ENCODE data around the gene AGPAT4. TPM values are rescaled to one million over a fixed set of nuclear protein-coding genes. Genes with fewer than 3 reads are reported as not detected.
"Not testable (repeated sequence)": the region's sequence is repeated elsewhere in the genome, so short reads cannot be mapped to it uniquely, and the experiment has no call there.

AGPAT4 gene
- total and polyA plus RNA-seq, 2 experiments from 2014 or later = 3.0 to 3.9 TPM

- no peak overlapping the region for H3K4me3 ChIP-seq
- H3K9me2 ChIP-seq (ENCODE audit: insufficient read depth) = no peaks in the 10 kb centered on the region
- H3K9me3 ChIP-seq (ENCODE audit: low read depth) = no peaks in the 10 kb centered on the region
- TF ChIP-seq EZH2 (IDR thresholded peaks at IDR 0.05; ENCODE audit: insufficient read depth, poor library complexity, severe bottlenecking) (no peak), EZH2phosphoT487 (IDR thresholded peaks at IDR 0.05; ENCODE audit: insufficient read depth, low read depth) (no peak)
- 94 to 98% methylated on average over 8 of the region's 8 CpGs for WGBS, 2 experiments (ENCODE audit: low coverage in 1 of 2, low lambda C conversion rate in 2 of 2, missing lambda C conversion rate in 2 of 2)
- in situ Hi-C loops (cut with MboI) = no loop called here
- H3K4me1 ChIP-seq (ENCODE audit: insufficient read depth) = peaks cover 21% of the 10 kb centered on the region
- H3K27me3 ChIP-seq (replicated peaks; ENCODE audit: insufficient read depth) = no peaks in the 10 kb centered on the region
- H3F3A ChIP-seq (ENCODE audit: insufficient read depth) = peaks cover 37% of the 10 kb centered on the region
- no peak overlapping the region for H3K27ac ChIP-seq
- H3K9ac ChIP-seq = no peak overlapping the region
- no peak overlapping the region for H3K4me2 ChIP-seq (ENCODE audit: unreplicated experiment)
- no peak overlapping the region for H2AFZ ChIP-seq
- no peak for DNase-seq
- peaks cover 24% of the 10 kb centered on the region for H3K79me2 ChIP-seq (ENCODE audit: insufficient read depth)
- H3K36me3 ChIP-seq (ENCODE audit: low read depth) = no peaks in the 10 kb centered on the region
- no peaks in the 10 kb centered on the region for H4K20me1 ChIP-seq (ENCODE audit: insufficient read depth)
Measured at GRCh38 chr6:161226009-161226964, 47.6 kb downstream of the AGPAT4 start.

- H3K9me3 ChIP-seq (ENCODE audit: low read depth) = no peaks in the 10 kb centered on the region
- H3F3A ChIP-seq (ENCODE audit: insufficient read depth) = peaks cover 36% of the 10 kb centered on the region
- H2AFZ ChIP-seq = no peak overlapping the region
- peaks cover 22% of the 10 kb centered on the region for H3K79me2 ChIP-seq (ENCODE audit: insufficient read depth)
- no peaks in the 10 kb centered on the region for H3K9me2 ChIP-seq (ENCODE audit: insufficient read depth)
- H3K36me3 ChIP-seq (ENCODE audit: low read depth) = no peaks in the 10 kb centered on the region
- in situ Hi-C loops (cut with MboI) = no loop called here
- peaks cover 21% of the 10 kb centered on the region for H3K4me1 ChIP-seq (ENCODE audit: insufficient read depth)
- no peaks in the 10 kb centered on the region for H3K27me3 ChIP-seq (replicated peaks; ENCODE audit: insufficient read depth)
- DNase-seq = no peak
- no peak overlapping the region for H3K4me2 ChIP-seq (ENCODE audit: unreplicated experiment)
- no peak overlapping the region for H3K4me3 ChIP-seq
- H4K20me1 ChIP-seq (ENCODE audit: insufficient read depth) = no peaks in the 10 kb centered on the region
- no peak overlapping the region for H3K9ac ChIP-seq
- TF ChIP-seq EZH2phosphoT487 (IDR thresholded peaks at IDR 0.05; ENCODE audit: insufficient read depth, low read depth) (no peak), EZH2 (IDR thresholded peaks at IDR 0.05; ENCODE audit: insufficient read depth, poor library complexity, severe bottlenecking) (no peak)
- WGBS, 2 experiments (ENCODE audit: low coverage in 1 of 2, low lambda C conversion rate in 2 of 2, missing lambda C conversion rate in 2 of 2) = 94 to 96% methylated on average over 8 of the region's 8 CpGs
- no peak overlapping the region for H3K27ac ChIP-seq
Measured at GRCh38 chr6:161225681-161226008, 48.2 kb downstream of the AGPAT4 start.

- H2AFZ ChIP-seq; H3K9me2 ChIP-seq (ENCODE audit: insufficient read depth); H3K4me3 ChIP-seq; H3K36me3 ChIP-seq (ENCODE audit: low read depth); H3K9ac ChIP-seq; H4K20me1 ChIP-seq (ENCODE audit: insufficient read depth); H3K4me2 ChIP-seq (ENCODE audit: unreplicated experiment); H3K27ac ChIP-seq; DNase-seq; H3K27me3 ChIP-seq (replicated peaks; ENCODE audit: insufficient read depth); in situ Hi-C loops (cut with MboI); H3K9me3 ChIP-seq (ENCODE audit: low read depth): not testable (repeated sequence)
- Histone ChIP-seq H3F3A (ENCODE audit: insufficient read depth) (peaks cover 30% of the 10 kb centered on the region), H3K4me1 (ENCODE audit: insufficient read depth) (peaks cover 21% of the 10 kb centered on the region), H3K79me2 (ENCODE audit: insufficient read depth) (peaks cover 22% of the 10 kb centered on the region)
- WGBS, 2 experiments (ENCODE audit: low coverage in 1 of 2, low lambda C conversion rate in 2 of 2, missing lambda C conversion rate in 2 of 2) = 94 to 98% methylated on average over 16 of the region's 16 CpGs
Measured at GRCh38 chr6:161224951-161225680, 48.7 kb downstream of the AGPAT4 start.

GRCh38 chr6:161223646-161224045, 50.2 kb downstream of the AGPAT4 start:
- 93% methylated on average over 3 of the region's 3 CpGs for WGBS, 2 experiments (ENCODE audit: low coverage in 1 of 2, low lambda C conversion rate in 2 of 2, missing lambda C conversion rate in 2 of 2)
- no peak overlapping the region for H3K4me3 ChIP-seq

More at GRCh38 chr6:161223646-161224045, 50.2 kb downstream of the AGPAT4 start:
- in situ Hi-C loops (cut with MboI) = no loop called here
- peaks cover 18% of the 10 kb centered on the region for H3F3A ChIP-seq (ENCODE audit: insufficient read depth)
- H4K20me1 ChIP-seq (ENCODE audit: insufficient read depth) = no peaks in the 10 kb centered on the region
- no peak overlapping the region for H3K9ac ChIP-seq
- no peak for TF ChIP-seq EZH2 (IDR thresholded peaks at IDR 0.05; ENCODE audit: insufficient read depth, poor library complexity, severe bottlenecking)
- TF ChIP-seq EZH2phosphoT487 (IDR thresholded peaks at IDR 0.05; ENCODE audit: insufficient read depth, low read depth) = no peak
- no peak overlapping the region for H3K27ac ChIP-seq
- no peak overlapping the region for H3K4me2 ChIP-seq (ENCODE audit: unreplicated experiment)
- H2AFZ ChIP-seq = no peak overlapping the region
- no peak for DNase-seq
- H3K9me2 ChIP-seq (ENCODE audit: insufficient read depth) = no peaks in the 10 kb centered on the region
- peaks cover 11% of the 10 kb centered on the region for H3K4me1 ChIP-seq (ENCODE audit: insufficient read depth)
- H3K36me3 ChIP-seq (ENCODE audit: low read depth) = no peaks in the 10 kb centered on the region
- no peaks in the 10 kb centered on the region for H3K27me3 ChIP-seq (replicated peaks; ENCODE audit: insufficient read depth)
- peaks cover 22% of the 10 kb centered on the region for H3K79me2 ChIP-seq (ENCODE audit: insufficient read depth)
- H3K9me3 ChIP-seq (ENCODE audit: low read depth) = no peaks in the 10 kb centered on the region

Data from GM23248 (cell line).